IMR-90 (cell line): ENCODE measurements around the gene ZNF507. TPM values are rescaled to one million over a fixed set of nuclear protein-coding genes. Genes with fewer than 3 reads are reported as not detected.

ENCODE experiments used
- ATAC-seq: fragments of 200-7000 bp; cut with Tn5 transposase; 2 replicates; pipeline ENCODE4 v1.9.1; 2020; ENCODE audit warnings: low read depth, mild to moderate bottlenecking, moderate library complexity
- BruUV-seq: library from RNA; stranded (reverse); fragments of 400-500 nt; replicated peaks from 2 replicates; lab custom pipeline; 2021; lab: Mats Ljungman, UMichigan
- CTCF ChIA-PET: fragments of 300-600 bp; formaldehyde crosslinking; extraction: SDS; loops from one replicate; lab custom pipeline; 2021; ENCODE audit warnings: antibody characterized with exemption; lab: Yijun Ruan, JAX
- POLR2A ChIA-PET: fragments of 300-600 bp; sonication (Branson Sonifier 250); formaldehyde crosslinking; loops from one replicate; lab custom pipeline; 2022; ENCODE audit warnings: antibody characterized with exemption; ENCODE audit not compliant: unreplicated experiment; lab: Charles Lee
- DNase-seq: peaks from one replicate; pipeline ENCODE4 v3.0.0; 2013
- H2AFZ ChIP-seq: replicated peaks from 2 replicates; pipeline ENCODE3; 2013; ENCODE audit warnings: low read length, mild to moderate bottlenecking; ENCODE audit not compliant: poor library complexity
- H2AK5ac ChIP-seq: 2 replicates; pipeline ENCODE4 v1.6.1; 2013; ENCODE audit warnings: low read depth, low read length, inconsistent platforms
- H2AK9ac ChIP-seq: replicated peaks from 2 replicates; pipeline ENCODE3; 2013; ENCODE audit warnings: mild to moderate bottlenecking, low read depth, low read length, moderate library complexity; ENCODE audit not compliant: poor library complexity
- H2BK120ac ChIP-seq: 2 replicates; pipeline ENCODE4 v1.6.1; 2013; ENCODE audit warnings: low read depth, low read length, inconsistent platforms
- H2BK15ac ChIP-seq: 3 replicates; pipeline ENCODE4 v1.6.1; 2013; ENCODE audit warnings: low read depth, low read length, inconsistent platforms
- H2BK20ac ChIP-seq: 2 replicates; pipeline ENCODE4 v1.6.1; 2013; ENCODE audit warnings: low read depth, mild to moderate bottlenecking, inconsistent platforms, low read length, moderate library complexity
- H2BK5ac ChIP-seq: 2 replicates; pipeline ENCODE4 v1.6.1; 2013; ENCODE audit warnings: mild to moderate bottlenecking, low read depth, low read length, inconsistent platforms; ENCODE audit not compliant: poor library complexity, severe bottlenecking
- H3K14ac ChIP-seq: replicated peaks from 2 replicates; pipeline ENCODE4 v1.6.1; 2013; ENCODE audit warnings: low read depth, low read length, inconsistent platforms
- H3K18ac ChIP-seq: 2 replicates; pipeline ENCODE4 v1.6.1; 2013; ENCODE audit warnings: low read depth, low read length, control low read depth
- H3K23ac ChIP-seq: 2 replicates; pipeline ENCODE4 v1.6.1; 2013; ENCODE audit warnings: low read depth, low read length, inconsistent platforms
- H3K27ac ChIP-seq: 2 replicates; pipeline ENCODE4 v1.5.1; 2013; ENCODE audit warnings: mild to moderate bottlenecking, control low read depth, low read length; ENCODE audit not compliant: insufficient read depth
- H3K27me3 ChIP-seq: 2 replicates; pipeline ENCODE4 v1.6.1; 2013; ENCODE audit warnings: low read length; ENCODE audit not compliant: control insufficient read depth, insufficient read depth
- H3K36me3 ChIP-seq: 2 replicates; pipeline ENCODE4 v1.6.1; 2013; ENCODE audit warnings: low read length, mixed read lengths; ENCODE audit not compliant: control insufficient read depth, insufficient read depth
- H3K4ac ChIP-seq: 2 replicates; pipeline ENCODE4 v1.6.1; 2013; ENCODE audit warnings: low read depth, low read length, inconsistent platforms
- H3K4me1 ChIP-seq: 2 replicates; pipeline ENCODE4 v1.6.1; 2013; ENCODE audit warnings: low read length, mixed read lengths; ENCODE audit not compliant: control insufficient read depth, insufficient read depth
- H3K4me2 ChIP-seq: 2 replicates; pipeline ENCODE4 v1.6.1; 2013; ENCODE audit warnings: low read depth, mild to moderate bottlenecking, control low read depth, low read length, moderate library complexity
- H3K4me3 ChIP-seq: 2 replicates; pipeline ENCODE4 v1.5.1; 2013; ENCODE audit warnings: low read depth, mild to moderate bottlenecking, control low read depth, low read length, moderate library complexity; ENCODE audit not compliant: insufficient read depth
- H3K56ac ChIP-seq: 2 replicates; pipeline ENCODE4 v1.6.1; 2013; ENCODE audit warnings: low read length, inconsistent platforms; ENCODE audit not compliant: insufficient read depth; ENCODE audit errors: extremely low read depth
- H3K79me1 ChIP-seq, 2 experiments: 2 replicates each; pipeline ENCODE4 v1.6.1; 2013; ENCODE audit warnings: low read length in 2 of 2, inconsistent platforms in 1 of 2, low read depth in 1 of 2
- H3K9ac ChIP-seq: 2 replicates; pipeline ENCODE4 v1.6.1; 2013; ENCODE audit warnings: low read depth, low read length, control low read depth
- H3K9me1 ChIP-seq: 2 replicates; pipeline ENCODE4 v1.6.1; 2013; ENCODE audit warnings: low read length, inconsistent platforms; ENCODE audit not compliant: insufficient read depth
- H3K9me3 ChIP-seq: 2 replicates; pipeline ENCODE4 v1.6.1; 2013; ENCODE audit warnings: low read length; ENCODE audit not compliant: control insufficient read depth, insufficient read depth
- H4K20me1 ChIP-seq: 2 replicates; pipeline ENCODE4 v1.6.1; 2013; ENCODE audit warnings: low read length, inconsistent platforms; ENCODE audit not compliant: insufficient read depth
- H4K5ac ChIP-seq: 2 replicates; pipeline ENCODE4 v1.6.1; 2013; ENCODE audit warnings: mild to moderate bottlenecking, low read depth, low read length, control low read depth
- H4K8ac ChIP-seq, 2 experiments: 2 replicates each; pipeline ENCODE4 v1.6.1; 2013; ENCODE audit warnings: low read depth in 2 of 2, low read length in 2 of 2, control low read depth in 1 of 2, inconsistent platforms in 1 of 2
- H4K91ac ChIP-seq: 2 replicates; pipeline ENCODE4 v1.6.1; 2013; ENCODE audit warnings: low read depth, low read length, inconsistent platforms; ENCODE audit not compliant: insufficient read depth
- BHLHE40 ChIP-seq: fragments of 150-350 bp; IDR thresholded peaks from 2 replicates; pipeline ENCODE4 v1.6.1; 2016; ENCODE audit warnings: mild to moderate bottlenecking, low read depth, low read length
- CHD1 ChIP-seq: IDR thresholded peaks from 2 replicates; pipeline ENCODE4 v1.6.1; 2012; ENCODE audit warnings: low read depth, low read length, improper control_type of control experiment
- CTCF ChIP-seq: conservative IDR thresholded peaks from 2 replicates; pipeline ENCODE4 v1.5.1; 2012; ENCODE audit warnings: mild to moderate bottlenecking, low read depth, low read length, improper control_type of control experiment
- ELK1 ChIP-seq: fragments of 150-350 bp; IDR thresholded peaks from 2 replicates; pipeline ENCODE4 v1.6.1; 2016; ENCODE audit warnings: low read depth, mild to moderate bottlenecking, low read length, moderate library complexity, borderline replicate concordance
- FOS ChIP-seq: fragments of 150-350 bp; IDR thresholded peaks from 2 replicates; pipeline ENCODE4 v1.6.1; 2016; ENCODE audit warnings: low read depth, low read length
- MAFK ChIP-seq: IDR thresholded peaks from 2 replicates; pipeline ENCODE4 v1.6.1; 2012; ENCODE audit warnings: low read depth, low read length, improper control_type of control experiment
- MAZ ChIP-seq: IDR thresholded peaks from 2 replicates; pipeline ENCODE4 v1.6.1; 2012; ENCODE audit warnings: low read depth, mild to moderate bottlenecking, low read length, improper control_type of control experiment, moderate library complexity, borderline replicate concordance
- MXI1 ChIP-seq: IDR thresholded peaks from 2 replicates; pipeline ENCODE4 v1.6.1; 2012; ENCODE audit warnings: low read depth, mild to moderate bottlenecking, low read length, moderate library complexity, borderline replicate concordance
- SMC3 ChIP-seq: fragments of 150-350 bp; IDR thresholded peaks from 2 replicates; pipeline ENCODE4 v1.6.1; 2016; ENCODE audit warnings: low read depth, mild to moderate bottlenecking, antibody characterized with exemption, low read length, moderate library complexity
- WGBS, 2 experiments: methylation state at CpG; one replicate each; pipeline versions ENCODE4 v1.1.5 to v1.1.7; 2013; ENCODE audit warnings: missing lambda C conversion rate in 2 of 2; ENCODE audit not compliant: insufficient read length in 1 of 2; ENCODE audit errors: extremely low coverage in 2 of 2; 5-methylcytosine and 5-hydroxymethylcytosine counted together
- dilution Hi-C: fragments of 300-500 bp; cut with HindIII; formaldehyde crosslinking; loops from one replicate; pipeline ENCODE4 v1.14.3; 2018; ENCODE audit warnings: low sequenced_read_pairs; ENCODE audit not compliant: unreplicated experiment
- in situ Hi-C: fragments of 300-500 bp; cut with MboI; formaldehyde crosslinking; loops from 3 replicates; pipeline ENCODE4 v1.14.3; 2019; ENCODE audit warnings: low sequenced_read_pairs, inconsistent platforms, mixed read lengths
- intact Hi-C: fragments of 100-400 bp; cut with micrococcal nuclease; formaldehyde crosslinking; loops from 2 replicates; pipeline ENCODE4 v1.10.0; 2022
- polyA plus RNA-seq, 3 experiments: library from polyadenylated mRNA; depleted of rRNA; stranded (reverse); fragments of >200 nt; gene quantifications; 2 replicates each; pipeline ENCODE4 v1.2.3, GENCODE V29; 2012; ENCODE audit warnings: low replicate concordance in 1 of 3
- total RNA-seq: library from RNA; depleted of rRNA; stranded (reverse); fragments of >200 nt; gene quantifications from 2 replicates; pipeline ENCODE4 v1.2.3, GENCODE V29; 2012

ZNF507 gene
- total and polyA plus RNA-seq, 2 of the 4 experiments (the other 2 are of a cell fraction): 9.6 to 19.9 TPM

GRCh38 chr19:32342695-32343094, 2.7 kb upstream of the ZNF507 start:
- no peak for ATAC-seq
- intact Hi-C loops: loop anchor here (10.0 kb wide), 1 partner anchor 112 kb away; no protein-coding TSS in a partner anchor
- no peak overlapping the region for H2BK120ac ChIP-seq
- no peaks in the 10 kb centered on the region for H3K9me1 ChIP-seq
- H4K8ac ChIP-seq: no peak overlapping the region
- no peaks in the 10 kb centered on the region for H3K27me3 ChIP-seq
- ChIA-PET CTCF (no interaction called here), POLR2A (no interaction called here)
- H4K91ac ChIP-seq: no peak overlapping the region
- in situ Hi-C loops: no loop called here
- no peak overlapping the region for H2BK5ac ChIP-seq
- H3K36me3 ChIP-seq: no peaks in the 10 kb centered on the region
- no peak overlapping the region for H2AFZ ChIP-seq
- H3K4me2 ChIP-seq: no peak overlapping the region
- H2AK5ac ChIP-seq: no peak overlapping the region
- H3K4me1 ChIP-seq: no peaks in the 10 kb centered on the region
- H3K4me3 ChIP-seq: no peak overlapping the region
- H3K9me3 ChIP-seq: no peaks in the 10 kb centered on the region
- H3K18ac ChIP-seq: no peak overlapping the region
- H2AK9ac ChIP-seq: no peak overlapping the region
- no CpG with 5 or more reads among the region's 2 CpGs for WGBS, 2 experiments
- H3K27ac ChIP-seq: no peak overlapping the region
- peaks cover 9 to 13% of the 10 kb centered on the region in 2 experiments for H3K79me1 ChIP-seq
- H4K5ac ChIP-seq: no peak overlapping the region
- H3K23ac ChIP-seq: no peak overlapping the region
- BruUV-seq: no TSS peak
- dilution Hi-C loops: no loop called here
- no peak overlapping the region for H2BK15ac ChIP-seq
- no peak for DNase-seq
- H2BK20ac ChIP-seq: no peak overlapping the region
- H3K56ac ChIP-seq: no peak overlapping the region
- H3K4ac ChIP-seq: no peak overlapping the region
- H3K14ac ChIP-seq: no peak overlapping the region
- TF ChIP-seq SMC3 (no peak), FOS (no peak), CHD1 (no peak), MXI1 (no peak), BHLHE40 (no peak), MAFK (no peak), MAZ (no peak), CTCF (no peak), ELK1 (no peak)
- no peaks in the 10 kb centered on the region for H4K20me1 ChIP-seq
- no peak overlapping the region for H3K9ac ChIP-seq
